ENCODE results near the gene DDIT3.

Gene DDIT3

GRCh38 chr12:57479376-57480115, 40.8 kb downstream of the DDIT3 start, which contains the start of gene ARHGAP9:
ARHGAP9 (minus strand) TSS chr12:57479866; CDS start chr12:57479406, 460 bp downstream.
- no peak for DNase-seq

GRCh38 chr12:57479043-57479375, 41.3 kb downstream of the DDIT3 start:
- DNase-seq, result no peak

GRCh38 chr12:57477710-57478681, 42.3 kb downstream of the DDIT3 start:
- no peak for DNase-seq

GRCh38 chr12:57476993-57477709, 43.2 kb downstream of the DDIT3 start:
- DNase-seq, result no peak

- no peak for DNase-seq
Measured at GRCh38 chr12:57476162-57476992, 43.9 kb downstream of the DDIT3 start.

- DNase-seq, result no peak
Measured at GRCh38 chr12:57475271-57476161, 44.8 kb downstream of the DDIT3 start.

- no peak for DNase-seq
Measured at GRCh38 chr12:57474862-57475261, 45.5 kb downstream of the DDIT3 start.

GRCh38 chr12:57474430-57474829, 45.9 kb downstream of the DDIT3 start:
- DNase-seq, result no peak

GRCh38 chr12:57473886-57474285, 46.4 kb downstream of the DDIT3 start:
- DNase-seq, result no peak

GRCh38 chr12:57473392-57473791, 46.9 kb downstream of the DDIT3 start:
- no peak for DNase-seq

GRCh38 chr12:57472391-57472790, 47.9 kb downstream of the DDIT3 start:
- no peak for DNase-seq

GRCh38 chr12:57471661-57472060, 48.7 kb downstream of the DDIT3 start:
- DNase-seq, result no peak

GRCh38 chr12:57470970-57471656, 49.2 kb downstream of the DDIT3 start:
- DNase-seq, result no peak

GRCh38 chr12:57470286-57470969, 49.9 kb downstream of the DDIT3 start:
- no peak for DNase-seq

- DNase-seq, result no peak
Measured at GRCh38 chr12:57469296-57470164, 50.8 kb downstream of the DDIT3 start.

GRCh38 chr12:57467915-57468314, 52.4 kb downstream of the DDIT3 start:
- DNase-seq, result no peak

- DNase-seq, result no peak
Measured at GRCh38 chr12:57467212-57467874, 53.0 kb downstream of the DDIT3 start.
